Measurements from ENCODE around the gene FAM20C. TPM values are rescaled to one million over a fixed set of nuclear protein-coding genes. Genes with fewer than 3 reads are reported as not detected.
"Not testable (repeated sequence)": the region's sequence is repeated elsewhere in the genome, so short reads cannot be mapped to it uniquely, and the experiment has no call there.

Gene FAM20C
- total and polyA plus RNA-seq, 7 experiments from 2014 or later = 0.22 to 27.0 (median 4.6) TPM; not detected in 2

GRCh38 chr7:294440-295154, 102.2 kb downstream of the FAM20C start:
- peaks cover 13 to 29% (median 23%) of the 10 kb centered on the region in 5 donors for H3K27me3 Mint-ChIP-seq
- peaks cover 0 to 3% (median 0%) of the 10 kb centered on the region in 7 donors for H3K4me1 Mint-ChIP-seq
- Histone ChIP-seq H3K9me3 (ENCODE audit: control insufficient read depth in 2 of 3, low read length in 3 of 3) (no peaks in the 10 kb centered on the region), H3K4me3 (ENCODE audit: low read length) (no peak overlapping the region), H3K27ac (ENCODE audit: low read depth, low read length) (no peak overlapping the region), H3K36me3 (ENCODE audit: control insufficient read depth in 2 of 3, insufficient read depth in 3 of 3, low read length in 3 of 3) (no peaks in the 10 kb centered on the region), H3K4me1 (ENCODE audit: control insufficient read depth in 2 of 2, insufficient read depth in 2 of 2, low read length in 2 of 2) (no peaks in the 10 kb centered on the region), H3K27me3 (ENCODE audit: control insufficient read depth in 2 of 2, insufficient read depth in 2 of 2, low read length in 2 of 2) (peaks cover 0 to 3% of the 10 kb centered on the region in 2 donors)
- ATAC-seq = no peak
- intact Hi-C loops (cut with micrococcal nuclease) = no loop called here
- H3K4me3 Mint-ChIP-seq = no peak overlapping the region
- H3K27ac Mint-ChIP-seq = no peak overlapping the region
- ChIA-PET POLR2A (no interaction called here), CTCF (no interaction called here)
- no peaks in the 10 kb centered on the region for H3K9me3 Mint-ChIP-seq
- no peak for DNase-seq
- no peaks in the 10 kb centered on the region for H3K36me3 Mint-ChIP-seq

DNA sequence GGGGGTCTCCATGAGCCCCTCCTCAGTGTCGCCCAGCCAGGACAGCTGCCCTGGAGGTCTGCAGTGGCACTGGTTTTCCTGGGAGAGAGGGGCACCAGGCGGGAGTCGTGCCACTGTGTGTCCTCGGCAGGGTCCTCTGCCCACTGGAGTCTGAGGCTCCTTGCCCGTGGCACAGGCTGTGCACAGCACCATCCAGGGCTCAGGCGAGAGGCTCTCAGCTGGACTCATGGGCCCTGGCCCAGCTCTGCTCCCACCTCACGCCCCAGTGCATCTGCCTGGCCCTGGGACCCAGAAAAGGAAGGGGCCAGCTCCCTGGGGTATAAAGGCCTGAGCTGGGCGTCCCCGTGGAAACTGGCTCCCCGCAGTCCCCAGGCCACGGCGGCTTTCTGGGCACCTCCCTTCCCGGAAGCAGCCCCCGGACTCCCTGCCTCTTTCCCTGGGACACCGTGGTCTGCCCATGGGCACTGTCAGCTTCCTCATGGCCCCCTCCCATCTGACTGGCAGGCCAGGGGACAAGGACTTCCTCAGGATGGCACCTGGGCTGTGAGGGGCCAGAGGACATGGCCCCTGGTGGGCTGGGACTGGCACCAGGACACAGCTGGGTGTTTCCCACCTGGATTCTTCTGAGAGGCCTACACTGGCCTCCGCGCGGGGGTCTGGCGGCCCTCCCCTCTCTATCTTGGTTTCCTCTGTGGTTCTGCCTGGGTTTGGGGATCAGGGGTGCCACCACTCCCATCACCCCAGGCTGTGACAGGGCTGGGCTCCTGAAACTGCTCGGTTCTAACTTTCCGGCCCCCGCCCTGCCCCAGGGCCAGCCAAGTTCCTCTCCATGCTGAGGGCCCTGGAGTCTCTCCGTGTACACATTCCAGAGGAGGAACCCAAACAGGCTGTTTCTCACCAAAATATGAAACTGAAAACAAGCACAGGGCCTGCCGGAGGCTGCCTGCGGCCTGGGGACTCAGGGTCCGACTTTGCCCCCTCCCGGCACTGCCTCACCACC, 103.1 kb downstream of the FAM20C start:
- ATAC-seq (no peak), DNase-seq (no peak)
- Histone ChIP-seq H3K27me3 (ENCODE audit: control insufficient read depth in 2 of 2, insufficient read depth in 2 of 2, low read length in 2 of 2) (peaks cover 0 to 3% of the 10 kb centered on the region in 2 donors), H3K36me3 (ENCODE audit: control insufficient read depth in 2 of 3, insufficient read depth in 3 of 3, low read length in 3 of 3) (no peaks in the 10 kb centered on the region), H3K4me3 (ENCODE audit: low read length) (no peak overlapping the region), H3K27ac (ENCODE audit: low read depth, low read length) (no peak overlapping the region), H3K4me1 (ENCODE audit: control insufficient read depth in 2 of 2, insufficient read depth in 2 of 2, low read length in 2 of 2) (no peaks in the 10 kb centered on the region), H3K9me3 (ENCODE audit: control insufficient read depth in 2 of 3, low read length in 3 of 3) (no peaks in the 10 kb centered on the region)
- no peaks in the 10 kb centered on the region for H3K9me3 Mint-ChIP-seq
- H3K27ac Mint-ChIP-seq = no peak overlapping the region
- CTCF ChIA-PET = no interaction called here
- H3K4me1 Mint-ChIP-seq = peaks cover 0 to 3% (median 0%) of the 10 kb centered on the region in 7 donors
- POLR2A ChIA-PET = no interaction called here
- intact Hi-C loops (cut with micrococcal nuclease) = no loop called here
- no peak overlapping the region for H3K4me3 Mint-ChIP-seq
- H3K27me3 Mint-ChIP-seq = peaks cover 13 to 29% (median 20%) of the 10 kb centered on the region in 5 donors
- H3K36me3 Mint-ChIP-seq = no peaks in the 10 kb centered on the region

- Histone ChIP-seq H3K27me3 (ENCODE audit: control insufficient read depth in 2 of 2, insufficient read depth in 2 of 2, low read length in 2 of 2) (peaks cover 0 to 3% of the 10 kb centered on the region in 2 donors), H3K4me3 (ENCODE audit: low read length) (no peak overlapping the region), H3K36me3 (ENCODE audit: control insufficient read depth in 2 of 3, insufficient read depth in 3 of 3, low read length in 3 of 3) (no peaks in the 10 kb centered on the region), H3K27ac (ENCODE audit: low read depth, low read length) (no peak overlapping the region), H3K4me1 (ENCODE audit: control insufficient read depth in 2 of 2, insufficient read depth in 2 of 2, low read length in 2 of 2) (no peaks in the 10 kb centered on the region), H3K9me3 (ENCODE audit: control insufficient read depth in 2 of 3, low read length in 3 of 3) (no peaks in the 10 kb centered on the region)
- H3K9me3 Mint-ChIP-seq = no peaks in the 10 kb centered on the region
- H3K27me3 Mint-ChIP-seq = peaks cover 13 to 28% (median 18%) of the 10 kb centered on the region in 5 donors
- no peak for ATAC-seq
- H3K4me1 Mint-ChIP-seq = peaks cover 0 to 3% (median 0%) of the 10 kb centered on the region in 7 donors
- POLR2A ChIA-PET = no interaction called here
- no peak overlapping the region for H3K27ac Mint-ChIP-seq
- intact Hi-C loops (cut with micrococcal nuclease) = no loop called here
- no peaks in the 10 kb centered on the region for H3K36me3 Mint-ChIP-seq
- no peak for DNase-seq
- CTCF ChIA-PET = no interaction called here
- H3K4me3 Mint-ChIP-seq = no peak overlapping the region
Observed at GRCh38 chr7:296373-296945, 104.1 kb downstream of the FAM20C start.

DNA sequence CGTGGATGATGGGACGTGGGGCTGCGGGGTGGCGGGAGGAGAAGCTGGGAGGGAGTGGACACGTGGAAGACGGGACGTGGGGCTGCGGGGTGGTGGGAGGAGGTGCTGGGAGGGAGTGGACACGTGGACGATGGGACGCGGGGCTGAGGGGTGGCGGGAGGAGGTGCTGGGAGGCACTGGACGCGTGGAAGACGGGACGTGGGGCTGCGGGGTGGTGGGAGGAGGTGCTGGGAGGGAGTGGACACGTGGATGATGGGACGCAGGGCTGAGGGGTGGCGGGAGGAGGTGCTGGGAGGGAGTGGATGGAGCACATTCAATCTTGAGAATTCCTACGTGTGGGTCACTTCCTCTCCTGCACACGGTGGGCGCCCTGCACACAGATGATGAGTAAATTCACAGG, 104.8 kb downstream of the FAM20C start:
- intact Hi-C loops (cut with micrococcal nuclease); CTCF ChIA-PET; ATAC-seq; H3K9me3 ChIP-seq (ENCODE audit: control insufficient read depth in 2 of 3, low read length in 3 of 3); H3K4me1 Mint-ChIP-seq; H3K36me3 Mint-ChIP-seq; H3K36me3 ChIP-seq (ENCODE audit: control insufficient read depth in 2 of 3, insufficient read depth in 3 of 3, low read length in 3 of 3); H3K4me3 Mint-ChIP-seq; H3K9me3 Mint-ChIP-seq; H3K27me3 ChIP-seq (ENCODE audit: control insufficient read depth in 2 of 2, insufficient read depth in 2 of 2, low read length in 2 of 2); H3K27ac ChIP-seq (ENCODE audit: low read depth, low read length); H3K4me3 ChIP-seq (ENCODE audit: low read length); H3K27ac Mint-ChIP-seq; POLR2A ChIA-PET; DNase-seq; H3K4me1 ChIP-seq (ENCODE audit: control insufficient read depth in 2 of 2, insufficient read depth in 2 of 2, low read length in 2 of 2): not testable (repeated sequence)
- peaks cover 7 to 22% (median 12%) of the 10 kb centered on the region in 5 donors for H3K27me3 Mint-ChIP-seq

DNA sequence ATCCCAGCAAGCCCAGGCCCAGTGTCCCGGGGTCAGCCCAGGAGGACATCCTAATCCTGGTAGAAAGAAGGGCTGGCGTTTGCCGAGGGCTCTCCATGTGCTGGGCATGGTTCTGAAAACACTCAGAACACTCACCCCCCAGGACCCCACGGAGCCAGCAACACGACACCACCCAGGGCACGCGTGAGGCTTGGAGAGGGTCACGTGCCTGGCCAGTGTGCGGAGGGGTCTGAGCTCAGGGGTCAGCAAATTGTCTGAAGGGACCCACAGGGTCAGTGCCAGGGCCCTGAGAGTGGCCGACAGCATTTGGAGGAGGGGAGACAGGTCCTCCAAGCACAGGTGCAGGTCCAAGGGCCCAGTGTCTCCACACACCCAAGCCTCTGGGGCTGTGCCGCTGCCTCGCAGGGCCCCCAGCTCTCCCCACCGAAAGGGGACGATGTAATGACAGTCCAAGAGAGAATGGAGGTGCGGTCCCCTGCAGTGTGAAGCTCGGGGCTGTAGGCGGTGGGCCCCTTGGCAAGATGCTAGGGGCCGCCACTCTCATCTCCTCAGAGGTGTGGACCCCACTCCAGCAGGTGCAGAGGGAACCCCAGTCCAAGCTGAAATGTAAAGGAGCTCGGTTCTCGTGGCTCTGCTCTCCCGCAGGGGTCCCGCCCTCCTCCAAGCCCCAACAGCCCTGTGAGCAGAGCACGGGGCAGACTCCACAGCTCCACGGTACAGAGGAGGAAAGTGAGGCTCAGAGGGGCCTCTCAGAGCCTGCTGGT, 105.4 kb downstream of the FAM20C start:
- Mint-ChIP-seq H3K36me3 (no peaks in the 10 kb centered on the region), H3K27me3 (peaks cover 4 to 15% (median 12%) of the 10 kb centered on the region in 5 donors), H3K27ac (no peak overlapping the region), H3K9me3 (no peaks in the 10 kb centered on the region), H3K4me3 (no peak overlapping the region), H3K4me1 (peaks cover 0 to 3% (median 0%) of the 10 kb centered on the region in 7 donors)
- no peaks in the 10 kb centered on the region for H3K36me3 ChIP-seq (ENCODE audit: control insufficient read depth in 2 of 3, insufficient read depth in 3 of 3, low read length in 3 of 3)
- H3K27ac ChIP-seq (ENCODE audit: low read depth, low read length) = no peak overlapping the region
- no peak overlapping the region for H3K4me3 ChIP-seq (ENCODE audit: low read length)
- POLR2A ChIA-PET = no interaction called here
- H3K27me3 ChIP-seq (ENCODE audit: control insufficient read depth in 2 of 2, insufficient read depth in 2 of 2, low read length in 2 of 2) = no peaks in the 10 kb centered on the region
- CTCF ChIA-PET = no interaction called here
- intact Hi-C loops (cut with micrococcal nuclease) = no loop called here
- ATAC-seq (no peak), DNase-seq (no peak)
- no peaks in the 10 kb centered on the region for H3K9me3 ChIP-seq (ENCODE audit: control insufficient read depth in 2 of 3, low read length in 3 of 3)
- no peaks in the 10 kb centered on the region for H3K4me1 ChIP-seq (ENCODE audit: control insufficient read depth in 2 of 2, insufficient read depth in 2 of 2, low read length in 2 of 2)

DNA sequence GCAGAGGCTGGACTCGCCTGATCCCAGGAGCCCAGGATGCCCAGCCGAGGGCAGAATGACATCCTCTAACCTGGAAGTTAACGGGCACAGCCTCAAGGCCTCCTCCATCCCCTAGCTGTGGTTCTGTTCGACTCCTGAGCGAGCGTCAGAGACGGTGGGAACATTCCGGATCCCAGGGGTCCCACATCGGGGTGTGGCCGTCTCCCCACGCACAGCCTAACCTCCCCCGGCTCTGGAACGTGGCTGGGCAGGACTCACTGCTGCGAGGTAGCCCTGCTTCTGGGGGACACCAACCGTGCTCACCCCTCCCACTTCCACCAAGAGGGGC, 106.0 kb downstream of the FAM20C start:
- Mint-ChIP-seq H3K4me3 (no peak overlapping the region), H3K9me3 (no peaks in the 10 kb centered on the region), H3K27me3 (peaks cover 0 to 10% (median 7%) of the 10 kb centered on the region in 5 donors), H3K36me3 (no peaks in the 10 kb centered on the region), H3K27ac (no peak overlapping the region), H3K4me1 (peaks cover 0 to 3% (median 0%) of the 10 kb centered on the region in 7 donors)
- Histone ChIP-seq H3K27ac (ENCODE audit: low read depth, low read length) (no peak overlapping the region), H3K4me3 (ENCODE audit: low read length) (no peak overlapping the region), H3K36me3 (ENCODE audit: control insufficient read depth in 2 of 3, insufficient read depth in 3 of 3, low read length in 3 of 3) (no peaks in the 10 kb centered on the region), H3K4me1 (ENCODE audit: control insufficient read depth in 2 of 2, insufficient read depth in 2 of 2, low read length in 2 of 2) (no peaks in the 10 kb centered on the region), H3K27me3 (ENCODE audit: control insufficient read depth in 2 of 2, insufficient read depth in 2 of 2, low read length in 2 of 2) (no peaks in the 10 kb centered on the region), H3K9me3 (ENCODE audit: control insufficient read depth in 2 of 3, low read length in 3 of 3) (no peaks in the 10 kb centered on the region)
- DNase-seq (no peak), ATAC-seq (no peak)
- intact Hi-C loops (cut with micrococcal nuclease) = no loop called here
- ChIA-PET POLR2A (no interaction called here), CTCF (no interaction called here)
